Retinal pigment epithelial cell (primary cell): Measurements from ENCODE around the gene CDK2AP2.
A peak's percentile ranks its signal among the peaks of the same experiment; 100 is the strongest.
"Not testable (repeated sequence)": the region's sequence is repeated elsewhere in the genome, so short reads cannot be mapped to it uniquely, and the experiment has no call there.

Experiments
- DNase-seq: peaks from one replicate; pipeline ENCODE4 v3.0.0-alpha.2; 2010; ENCODE audit warnings: low read depth
- H3K4me3 ChIP-seq: 2 replicates; pipeline ENCODE4 v1.5.1; 2011; ENCODE audit warnings: mild to moderate bottlenecking, low read length, control low read depth, moderate library complexity
- CTCF ChIP-seq: conservative IDR thresholded peaks from 2 replicates; pipeline ENCODE4 v1.5.1; 2011; ENCODE audit warnings: low read depth, low read length, control low read depth, inconsistent platforms

The CDK2AP2 gene

GRCh38 chr11:67484847-67485311, 23.1 kb downstream of the CDK2AP2 start:
- no peak overlapping the region for H3K4me3 ChIP-seq
- TF ChIP-seq CTCF: no peak
- no peak for DNase-seq

GRCh38 chr11:67483831-67484665, 23.9 kb downstream of the CDK2AP2 start:
- no peak for DNase-seq
- TF ChIP-seq CTCF: no peak
- no peak overlapping the region for H3K4me3 ChIP-seq

DNA sequence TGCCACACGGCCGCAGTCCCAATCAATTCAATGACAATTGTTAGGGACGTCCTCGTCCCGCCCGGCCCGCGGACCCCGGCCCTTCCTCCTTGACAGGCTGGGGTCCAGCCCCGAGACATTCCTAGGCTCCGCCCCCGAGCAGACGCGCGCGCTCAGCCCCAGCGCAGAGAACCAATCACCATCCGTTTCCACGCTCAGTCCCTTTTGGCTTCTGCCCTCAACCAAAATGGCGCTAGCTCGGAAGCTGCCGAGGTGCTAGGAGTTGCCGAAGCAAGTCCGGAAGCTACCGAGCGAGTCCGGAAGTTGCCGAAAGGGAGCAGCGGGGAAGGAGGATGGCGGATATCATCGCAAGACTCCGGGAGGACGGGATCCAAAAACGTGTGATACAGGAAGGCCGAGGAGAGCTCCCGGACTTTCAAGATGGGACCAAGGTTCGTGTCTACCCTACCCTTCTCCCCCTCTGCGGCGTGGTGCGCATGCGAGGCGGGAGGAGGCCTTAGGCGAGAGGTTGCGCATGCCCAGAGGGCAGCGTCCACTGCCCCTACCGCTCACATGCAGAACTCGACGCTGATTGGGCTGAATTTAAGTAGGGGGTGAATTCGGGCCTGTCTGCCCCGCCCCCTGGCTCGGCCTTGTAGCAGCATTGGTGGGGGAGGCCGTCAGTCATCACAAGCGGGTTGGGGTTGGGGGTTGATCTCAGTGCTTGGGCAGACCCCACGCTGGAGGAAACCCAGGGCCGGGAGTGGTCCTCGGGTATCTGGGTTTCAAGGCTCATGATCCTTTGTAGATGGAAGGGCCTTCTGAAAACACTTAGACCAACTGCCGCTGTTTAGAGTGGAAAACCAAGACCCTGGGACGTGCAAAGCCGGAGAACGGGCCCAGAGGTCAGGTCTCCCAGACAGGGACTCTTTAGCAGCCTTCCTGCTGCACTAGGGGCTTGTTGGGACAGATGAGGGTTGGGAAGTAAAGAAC, 24.8 kb downstream of the CDK2AP2 start, which contains the start of gene AIP:
AIP (plus strand) TSS at position 200 of the 972 bp plus-strand sequence; CDS start at position 333, 133 bp downstream.
- peak; percentile 90 for DNase-seq
- TF ChIP-seq CTCF: peak; percentile 6
- peak within 1 kb of the TSS; percentile 66 for H3K4me3 ChIP-seq

DNA sequence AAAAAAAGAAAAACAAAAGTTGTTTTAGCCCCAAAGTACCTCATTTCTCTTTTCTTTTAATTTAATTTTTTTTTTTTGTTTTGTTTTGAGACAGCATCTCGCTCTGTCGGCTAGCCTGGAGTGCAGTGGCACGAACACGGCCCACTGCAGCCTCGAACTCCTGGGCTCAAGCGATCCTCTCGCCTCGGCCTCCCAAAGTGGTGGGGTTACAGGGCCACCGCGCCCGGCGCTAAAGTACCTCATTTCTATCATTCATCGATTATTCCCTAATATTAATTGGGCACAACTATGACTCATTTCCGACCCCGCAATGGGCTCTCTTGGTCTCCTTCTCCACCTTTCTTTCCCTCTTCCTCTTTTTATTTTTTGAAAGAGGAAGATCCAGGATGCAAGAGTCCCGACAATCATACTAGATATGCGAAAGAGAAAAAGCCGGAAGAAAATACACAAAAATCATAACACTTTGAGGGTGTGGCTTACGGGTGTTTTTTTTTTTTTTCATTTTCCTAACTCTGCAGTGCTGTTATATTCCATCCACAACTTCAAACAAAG, 25.6 kb downstream of the CDK2AP2 start:
- TF ChIP-seq CTCF: no peak
- peak overlapping the region; percentile 66 for H3K4me3 ChIP-seq
- DNase-seq: no peak

GRCh38 chr11:67477344-67478050, 30.5 kb downstream of the CDK2AP2 start:
- not testable (repeated sequence) for DNase-seq, H3K4me3 ChIP-seq

- H3K4me3 ChIP-seq, DNase-seq: not testable (repeated sequence)
These were observed 31.3 kb downstream of the CDK2AP2 start for GRCh38 chr11:67476692-67477091.

GRCh38 chr11:67472882-67473281, 35.1 kb downstream of the CDK2AP2 start:
- no peak for TF ChIP-seq CTCF
- DNase-seq: no peak
- H3K4me3 ChIP-seq: no peak overlapping the region
